Stimulated activated effector memory CD8-positive, alpha-beta T cell treated with anti-CD3 and anti-CD28 coated beads, Interleukin-12 subunit alpha, Interleukin-12 subunit beta, amount 100 ng/mL, for 72 hours (primary cell): ENCODE results near the gene USP17L22.
"Not testable (repeated sequence)": the region's sequence is repeated elsewhere in the genome, so short reads cannot be mapped to it uniquely, and the experiment has no call there.

Source experiments
- ATAC-seq: fragments of 150-1000 bp; cut with Tn5 transposase; 2 replicates; pipeline ENCODE4 v1.10.0; 2021
- DNase-seq, 2 donors: peaks; one replicate each; pipeline ENCODE4 v3.0.0; 2021 to 2022; ENCODE audit warnings: low spot score in 2 of 2
- H3K27ac Mint-ChIP-seq: one replicate; pipeline ENCODE4 v1.8.0; 2022; ENCODE audit warnings: mild to moderate bottlenecking, mixed read lengths
- H3K36me3 Mint-ChIP-seq: one replicate; pipeline ENCODE4 v1.8.0; 2022; ENCODE audit warnings: mild to moderate bottlenecking, mixed read lengths
- H3K4me1 Mint-ChIP-seq: one replicate; pipeline ENCODE4 v1.8.0; 2022; ENCODE audit warnings: mixed read lengths
- H3K4me3 Mint-ChIP-seq: one replicate; pipeline ENCODE4 v1.8.0; 2022; ENCODE audit warnings: mild to moderate bottlenecking, mixed read lengths
- H3K9me3 Mint-ChIP-seq: one replicate; pipeline ENCODE4 v1.8.0; 2022; ENCODE audit warnings: mixed read lengths

The USP17L22 gene, protein sequence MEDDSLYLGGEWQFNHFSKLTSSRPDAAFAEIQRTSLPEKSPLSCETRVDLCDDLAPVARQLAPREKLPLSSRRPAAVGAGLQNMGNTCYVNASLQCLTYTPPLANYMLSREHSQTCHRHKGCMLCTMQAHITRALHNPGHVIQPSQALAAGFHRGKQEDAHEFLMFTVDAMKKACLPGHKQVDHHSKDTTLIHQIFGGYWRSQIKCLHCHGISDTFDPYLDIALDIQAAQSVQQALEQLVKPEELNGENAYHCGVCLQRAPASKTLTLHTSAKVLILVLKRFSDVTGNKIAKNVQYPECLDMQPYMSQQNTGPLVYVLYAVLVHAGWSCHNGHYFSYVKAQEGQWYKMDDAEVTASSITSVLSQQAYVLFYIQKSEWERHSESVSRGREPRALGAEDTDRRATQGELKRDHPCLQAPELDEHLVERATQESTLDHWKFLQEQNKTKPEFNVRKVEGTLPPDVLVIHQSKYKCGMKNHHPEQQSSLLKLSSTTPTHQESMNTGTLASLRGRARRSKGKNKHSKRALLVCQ

DNA sequence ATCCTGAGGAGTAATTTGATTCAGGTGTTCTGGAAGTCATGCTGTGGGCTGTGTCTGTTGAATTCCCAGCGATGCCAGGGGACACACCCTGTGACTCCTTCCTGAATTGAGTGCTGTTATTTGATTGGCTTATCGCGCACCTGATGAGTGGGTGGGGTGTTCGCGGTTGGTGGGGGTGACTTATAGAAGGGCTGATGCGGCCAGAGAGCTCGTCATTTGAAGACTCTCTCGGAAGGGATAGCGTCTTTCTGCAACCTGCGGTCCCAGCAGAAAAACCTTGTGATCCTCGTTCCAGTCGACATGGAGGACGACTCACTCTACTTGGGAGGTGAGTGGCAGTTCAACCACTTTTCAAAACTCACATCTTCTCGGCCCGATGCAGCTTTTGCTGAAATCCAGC is at the start of gene USP17L22:
Gene USP17L22, plus strand, starts transcription at position 301 of the 400 bp plus-strand sequence. Its CDS starts 0 bp downstream, at position 301.
- not testable (repeated sequence) for H3K4me3 Mint-ChIP-seq, DNase-seq, ATAC-seq, H3K27ac Mint-ChIP-seq, H3K4me1 Mint-ChIP-seq, H3K36me3 Mint-ChIP-seq, H3K9me3 Mint-ChIP-seq

DNA sequence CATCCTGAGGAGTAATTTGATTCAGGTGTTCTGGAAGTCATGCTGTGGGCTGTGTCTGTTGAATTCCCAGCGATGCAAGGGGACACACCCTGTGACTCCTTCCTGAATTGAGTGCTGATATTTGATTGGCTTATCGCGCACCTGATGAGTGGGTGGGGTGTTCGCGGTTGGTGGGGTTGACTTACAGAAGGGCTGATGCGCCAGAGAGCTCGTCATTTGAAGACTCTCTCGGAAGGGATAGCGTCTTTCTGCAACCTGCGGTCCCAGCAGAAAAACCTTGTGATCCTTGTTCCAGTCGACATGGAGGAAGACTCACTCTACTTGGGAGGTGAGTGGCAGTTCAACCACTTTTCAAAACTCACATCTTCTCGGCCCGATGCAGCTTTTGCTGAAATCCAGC is 47.6 kb upstream of the USP17L22 start, which contains the start of gene USP17L12:
Gene USP17L12, plus strand, starts transcription at position 301 of the 400 bp plus-strand sequence. Its CDS starts 0 bp downstream, at position 301.
- not testable (repeated sequence) for H3K4me1 Mint-ChIP-seq, H3K9me3 Mint-ChIP-seq, DNase-seq, H3K36me3 Mint-ChIP-seq, H3K4me3 Mint-ChIP-seq, H3K27ac Mint-ChIP-seq, ATAC-seq

DNA sequence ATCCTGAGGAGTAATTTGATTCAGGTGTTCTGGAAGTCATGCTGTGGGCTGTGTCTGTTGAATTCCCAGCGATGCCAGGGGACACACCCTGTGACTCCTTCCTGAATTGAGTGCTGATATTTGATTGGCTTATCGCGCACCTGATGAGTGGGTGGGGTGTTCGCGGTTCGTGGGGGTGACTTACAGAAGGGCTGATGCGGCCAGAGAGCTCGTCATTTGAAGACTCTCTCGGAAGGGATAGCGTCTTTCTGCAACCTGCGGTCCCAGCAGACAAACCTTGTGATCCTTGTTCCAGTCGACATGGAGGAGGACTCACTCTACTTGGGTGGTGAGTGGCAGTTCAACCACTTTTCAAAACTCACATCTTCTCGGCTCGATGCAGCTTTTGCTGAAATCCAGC is 42.8 kb upstream of the USP17L22 start, which contains the start of gene USP17L13:
Gene USP17L13, plus strand, starts transcription at position 301 of the 400 bp plus-strand sequence. Its CDS starts 0 bp downstream, at position 301.
- H3K36me3 Mint-ChIP-seq, H3K4me1 Mint-ChIP-seq, H3K9me3 Mint-ChIP-seq, DNase-seq, ATAC-seq, H3K27ac Mint-ChIP-seq, H3K4me3 Mint-ChIP-seq: not testable (repeated sequence)

DNA sequence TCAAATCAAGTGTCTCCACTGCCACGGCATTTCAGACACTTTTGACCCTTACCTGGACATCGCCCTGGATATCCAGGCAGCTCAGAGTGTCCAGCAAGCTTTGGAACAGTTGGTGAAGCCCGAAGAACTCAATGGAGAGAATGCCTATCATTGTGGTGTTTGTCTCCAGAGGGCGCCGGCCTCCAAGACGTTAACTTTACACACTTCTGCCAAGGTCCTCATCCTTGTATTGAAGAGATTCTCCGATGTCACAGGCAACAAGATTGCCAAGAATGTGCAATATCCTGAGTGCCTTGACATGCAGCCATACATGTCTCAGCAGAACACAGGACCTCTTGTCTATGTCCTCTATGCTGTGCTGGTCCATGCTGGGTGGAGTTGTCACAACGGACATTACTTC is 37.2 kb upstream of the USP17L22 start:
- not testable (repeated sequence) for ATAC-seq, H3K27ac Mint-ChIP-seq, H3K36me3 Mint-ChIP-seq, H3K4me3 Mint-ChIP-seq, H3K9me3 Mint-ChIP-seq, H3K4me1 Mint-ChIP-seq
- peak in 1 of 2 donors; percentile 33 for DNase-seq

DNA sequence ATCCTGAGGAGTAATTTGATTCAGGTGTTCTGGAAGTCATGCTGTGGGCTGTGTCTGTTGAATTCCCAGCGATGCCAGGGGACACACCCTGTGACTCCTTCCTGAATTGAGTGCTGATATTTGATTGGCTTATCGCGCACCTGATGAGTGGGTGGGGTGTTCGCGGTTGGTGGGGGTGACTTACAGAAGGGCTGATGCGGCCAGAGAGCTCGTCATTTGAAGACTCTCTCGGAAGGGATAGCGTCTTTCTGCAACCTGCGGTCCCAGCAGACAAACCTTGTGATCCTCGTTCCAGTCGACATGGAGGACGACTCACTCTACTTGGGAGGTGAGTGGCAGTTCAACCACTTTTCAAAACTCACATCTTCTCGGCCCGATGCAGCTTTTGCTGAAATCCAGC is 33.3 kb upstream of the USP17L22 start, which contains the start of gene USP17L15:
Gene USP17L15, plus strand, starts transcription at position 301 of the 400 bp plus-strand sequence. Its CDS starts 0 bp downstream, at position 301.
- H3K27ac Mint-ChIP-seq, H3K36me3 Mint-ChIP-seq, DNase-seq, H3K9me3 Mint-ChIP-seq, H3K4me3 Mint-ChIP-seq, ATAC-seq, H3K4me1 Mint-ChIP-seq: not testable (repeated sequence)

DNA sequence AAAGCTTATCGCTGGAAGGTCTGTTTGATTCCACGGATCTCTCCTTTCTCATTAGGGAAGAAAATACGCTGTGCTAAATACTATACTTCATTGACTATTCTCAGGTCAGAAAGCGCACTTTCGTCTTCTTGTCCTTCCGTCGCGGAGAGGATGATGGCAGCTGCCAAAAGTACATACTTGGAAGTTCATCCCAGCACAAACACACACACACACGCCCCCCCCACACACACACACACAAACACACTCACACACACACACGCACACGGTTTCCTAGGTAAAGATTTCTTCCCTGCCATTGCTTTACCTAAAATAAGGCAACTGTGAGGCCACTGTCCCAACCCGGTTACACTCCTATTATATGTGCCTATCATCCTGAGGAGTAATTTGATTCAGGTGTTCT is 29.0 kb upstream of the USP17L22 start:
- not testable (repeated sequence) for ATAC-seq, H3K4me1 Mint-ChIP-seq, H3K9me3 Mint-ChIP-seq, H3K27ac Mint-ChIP-seq, H3K4me3 Mint-ChIP-seq, H3K36me3 Mint-ChIP-seq, DNase-seq

DNA sequence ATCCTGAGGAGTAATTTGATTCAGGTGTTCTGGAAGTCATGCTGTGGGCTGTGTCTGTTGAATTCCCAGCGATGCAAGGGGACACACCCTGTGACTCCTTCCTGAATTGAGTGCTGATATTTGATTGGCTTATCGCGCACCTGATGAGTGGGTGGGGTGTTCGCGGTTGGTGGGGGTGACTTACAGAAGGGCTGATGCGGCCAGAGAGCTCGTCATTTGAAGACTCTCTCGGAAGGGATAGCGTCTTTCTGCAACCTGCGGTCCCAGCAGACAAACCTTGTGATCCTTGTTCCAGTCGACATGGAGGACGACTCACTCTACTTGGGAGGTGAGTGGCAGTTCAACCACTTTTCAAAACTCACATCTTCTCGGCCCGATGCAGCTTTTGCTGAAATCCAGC is 23.8 kb upstream of the USP17L22 start, which contains the start of gene USP17L17:
Gene USP17L17, plus strand, starts transcription at position 301 of the 400 bp plus-strand sequence. Its CDS starts 0 bp downstream, at position 301.
- not testable (repeated sequence) for ATAC-seq, H3K4me1 Mint-ChIP-seq, H3K9me3 Mint-ChIP-seq, H3K4me3 Mint-ChIP-seq, H3K27ac Mint-ChIP-seq, DNase-seq, H3K36me3 Mint-ChIP-seq

DNA sequence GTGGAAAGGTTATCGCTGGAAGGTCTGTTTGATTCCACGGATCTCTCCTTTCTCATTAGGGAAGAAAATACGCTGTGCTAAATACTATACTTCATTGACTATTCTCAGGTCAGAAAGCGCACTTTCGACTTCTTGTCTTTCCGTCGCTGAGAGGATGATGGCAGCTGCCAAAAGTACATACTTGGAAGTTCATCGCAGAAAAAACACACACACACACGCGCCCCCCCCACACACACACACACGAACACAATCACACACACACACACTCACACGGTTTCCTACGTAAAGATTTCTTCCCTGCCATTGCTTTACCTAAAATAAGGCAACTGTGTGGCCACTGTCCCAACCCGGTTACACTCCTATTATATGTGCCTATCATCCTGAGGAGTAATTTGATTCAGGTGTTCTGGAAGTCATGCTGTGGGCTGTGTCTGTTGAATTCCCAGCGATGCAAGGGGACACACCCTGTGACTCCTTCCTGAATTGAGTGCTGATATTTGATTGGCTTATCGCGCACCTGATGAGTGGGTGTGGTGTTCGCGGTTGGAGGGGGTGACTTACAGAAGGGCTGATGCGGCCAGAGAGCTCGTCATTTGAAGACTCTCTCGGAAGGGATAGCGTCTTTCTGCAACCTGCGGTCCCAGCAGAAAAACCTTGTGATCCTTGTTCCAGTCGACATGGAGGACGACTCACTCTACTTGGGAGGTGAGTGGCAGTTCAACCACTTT is 19.3 kb upstream of the USP17L22 start, which contains the start of gene USP17L18:
Gene USP17L18, plus strand, starts transcription at position 678 of the 728 bp plus-strand sequence. Its CDS starts 0 bp downstream, at position 678.
- not testable (repeated sequence) for H3K27ac Mint-ChIP-seq, H3K4me1 Mint-ChIP-seq, H3K9me3 Mint-ChIP-seq, ATAC-seq, H3K4me3 Mint-ChIP-seq, H3K36me3 Mint-ChIP-seq
- peak in 1 of 2 donors; percentile 36 for DNase-seq

DNA sequence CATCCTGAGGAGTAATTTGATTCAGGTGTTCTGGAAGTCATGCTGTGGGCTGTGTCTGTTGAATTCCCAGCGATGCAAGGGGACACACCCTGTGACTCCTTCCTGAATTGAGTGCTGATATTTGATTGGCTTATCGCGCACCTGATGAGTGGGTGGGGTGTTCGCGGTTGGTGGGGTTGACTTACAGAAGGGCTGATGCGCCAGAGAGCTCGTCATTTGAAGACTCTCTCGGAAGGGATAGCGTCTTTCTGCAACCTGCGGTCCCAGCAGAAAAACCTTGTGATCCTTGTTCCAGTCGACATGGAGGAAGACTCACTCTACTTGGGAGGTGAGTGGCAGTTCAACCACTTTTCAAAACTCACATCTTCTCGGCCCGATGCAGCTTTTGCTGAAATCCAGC is 14.3 kb upstream of the USP17L22 start, which contains the start of gene USP17L19:
Gene USP17L19, plus strand, starts transcription at position 301 of the 400 bp plus-strand sequence. Its CDS starts 0 bp downstream, at position 301.
- not testable (repeated sequence) for H3K9me3 Mint-ChIP-seq, H3K4me1 Mint-ChIP-seq

DNA sequence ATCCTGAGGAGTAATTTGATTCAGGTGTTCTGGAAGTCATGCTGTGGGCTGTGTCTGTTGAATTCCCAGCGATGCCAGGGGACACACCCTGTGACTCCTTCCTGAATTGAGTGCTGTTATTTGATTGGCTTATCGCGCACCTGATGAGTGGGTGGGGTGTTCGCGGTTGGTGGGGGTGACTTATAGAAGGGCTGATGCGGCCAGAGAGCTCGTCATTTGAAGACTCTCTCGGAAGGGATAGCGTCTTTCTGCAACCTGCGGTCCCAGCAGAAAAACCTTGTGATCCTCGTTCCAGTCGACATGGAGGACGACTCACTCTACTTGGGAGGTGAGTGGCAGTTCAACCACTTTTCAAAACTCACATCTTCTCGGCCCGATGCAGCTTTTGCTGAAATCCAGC is 9.6 kb upstream of the USP17L22 start, which contains the start of gene USP17L20:
Gene USP17L20, plus strand, starts transcription at position 301 of the 400 bp plus-strand sequence. Its CDS starts 0 bp downstream, at position 301.
- H3K27ac Mint-ChIP-seq, H3K4me3 Mint-ChIP-seq, H3K9me3 Mint-ChIP-seq, H3K4me1 Mint-ChIP-seq, H3K36me3 Mint-ChIP-seq, DNase-seq, ATAC-seq: not testable (repeated sequence)

More for the DNA sequence above, 14.3 kb upstream of the USP17L22 start, which contains the start of gene USP17L19:
- H3K36me3 Mint-ChIP-seq, DNase-seq, H3K4me3 Mint-ChIP-seq, ATAC-seq, H3K27ac Mint-ChIP-seq: not testable (repeated sequence)

DNA sequence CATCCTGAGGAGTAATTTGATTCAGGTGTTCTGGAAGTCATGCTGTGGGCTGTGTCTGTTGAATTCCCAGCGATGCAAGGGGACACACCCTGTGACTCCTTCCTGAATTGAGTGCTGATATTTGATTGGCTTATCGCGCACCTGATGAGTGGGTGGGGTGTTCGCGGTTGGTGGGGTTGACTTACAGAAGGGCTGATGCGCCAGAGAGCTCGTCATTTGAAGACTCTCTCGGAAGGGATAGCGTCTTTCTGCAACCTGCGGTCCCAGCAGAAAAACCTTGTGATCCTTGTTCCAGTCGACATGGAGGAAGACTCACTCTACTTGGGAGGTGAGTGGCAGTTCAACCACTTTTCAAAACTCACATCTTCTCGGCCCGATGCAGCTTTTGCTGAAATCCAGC is 4.8 kb upstream of the USP17L22 start, which contains the start of gene USP17L21:
Gene USP17L21, plus strand, starts transcription at position 301 of the 400 bp plus-strand sequence. Its CDS starts 0 bp downstream, at position 301.
- H3K27ac Mint-ChIP-seq, DNase-seq, H3K9me3 Mint-ChIP-seq, H3K36me3 Mint-ChIP-seq, ATAC-seq, H3K4me3 Mint-ChIP-seq, H3K4me1 Mint-ChIP-seq: not testable (repeated sequence)

DNA sequence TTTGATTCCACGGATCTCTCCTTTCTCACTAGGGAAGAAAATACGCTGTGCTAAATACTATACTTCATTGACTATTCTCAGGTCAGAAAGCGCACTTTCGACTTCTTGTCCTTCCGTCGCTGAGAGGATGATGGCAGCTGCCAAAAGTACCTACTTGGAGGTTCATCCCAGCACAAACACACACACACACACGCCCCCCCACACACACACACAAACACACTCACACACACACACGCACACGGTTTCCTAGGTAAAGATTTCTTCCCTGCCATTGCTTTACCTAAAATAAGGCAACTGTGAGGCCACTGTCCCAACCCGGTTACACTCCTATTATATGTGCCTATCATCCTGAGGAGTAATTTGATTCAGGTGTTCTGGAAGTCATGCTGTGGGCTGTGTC is 4.3 kb downstream of the USP17L22 start:
- not testable (repeated sequence) for H3K4me3 Mint-ChIP-seq, H3K27ac Mint-ChIP-seq, H3K4me1 Mint-ChIP-seq, H3K9me3 Mint-ChIP-seq, H3K36me3 Mint-ChIP-seq, ATAC-seq
- peak; percentile 4 to 51 for DNase-seq
